Measurements from ENCODE around the gene DBI. TPM values are rescaled to one million over a fixed set of nuclear protein-coding genes. Genes with fewer than 3 reads are reported as not detected.

DBI gene
- total and polyA plus RNA-seq, 2 experiments from 2014 or later: 171 to 873 TPM

GRCh38 chr2:119333833-119334232 lies 32.9 kb upstream of the DBI start (continued):
- no peak for TF ChIP-seq ETS1 (IDR thresholded peaks at IDR 0.05)
- TF ChIP-seq NANOG (IDR thresholded peaks at IDR 0.05; ENCODE audit: borderline replicate concordance): no peak

- no peaks in the 10 kb centered on the region for H3K4me1 ChIP-seq (ENCODE audit: insufficient read depth)
- no peak for ATAC-seq
- H3K27me3 ChIP-seq (ENCODE audit: insufficient read depth): no peaks in the 10 kb centered on the region
- H3K27ac ChIP-seq (ENCODE audit: low read depth): no peak overlapping the region
- no peaks in the 10 kb centered on the region for H3K36me3 ChIP-seq (ENCODE audit: insufficient read depth)
- no peaks in the 10 kb centered on the region for H3F3A ChIP-seq (replicated peaks; ENCODE audit: low read depth)
- Mint-ChIP-seq H3K9me3 (no peaks in the 10 kb centered on the region), H3K4me3 (no peak overlapping the region), H3K4me1 (no peaks in the 10 kb centered on the region; the same call in 2 of the 3 replicates), H3K27me3 (ENCODE audit: insufficient read depth, low read depth, poor library complexity) (peaks cover 6% of the 10 kb centered on the region), H3K36me3 (ENCODE audit: low read depth) (no peaks in the 10 kb centered on the region), H3K27ac (no peak overlapping the region)
- H3K79me2 ChIP-seq (replicated peaks; ENCODE audit: insufficient read depth): no peaks in the 10 kb centered on the region
- no peaks in the 10 kb centered on the region for H3K9me2 ChIP-seq (ENCODE audit: insufficient read depth)
- no peak for DNase-seq (ENCODE audit: low spot score)
- H3K4me3 ChIP-seq: no peak overlapping the region
- no peak for TF ChIP-seq ETS1 (IDR thresholded peaks at IDR 0.05)
- TF ChIP-seq CREB1 (CRISPR knock-in tag; IDR thresholded peaks at IDR 0.05; ENCODE audit: low read depth): no peak
- TF ChIP-seq REST (IDR thresholded peaks at IDR 0.05; ENCODE audit: unreplicated experiment): no peak
- TF ChIP-seq EZH2phosphoT487 (IDR thresholded peaks at IDR 0.05; ENCODE audit: unreplicated experiment): no peak
- no peak for TF ChIP-seq POLR2AphosphoS5 (IDR thresholded peaks at IDR 0.05; ENCODE audit: low read depth)
- TF ChIP-seq EZH2 (IDR thresholded peaks at IDR 0.05; ENCODE audit: low read depth, unreplicated experiment): no peak
- no peak for TF ChIP-seq ZNF114 (CRISPR knock-in tag; IDR thresholded peaks at IDR 0.05)
- no peak for TF ChIP-seq ZNF462 (CRISPR knock-in tag; IDR thresholded peaks at IDR 0.05)
- no peak for TF ChIP-seq CTCF (conservative IDR thresholded peaks at IDR 0.05; ENCODE audit: low read depth in 2 of 2)
- no peak for TF ChIP-seq JUNB (IDR thresholded peaks at IDR 0.05; ENCODE audit: unreplicated experiment)
- no peak overlapping the region for H2AFZ ChIP-seq
- no peaks in the 10 kb centered on the region for H4K20me1 ChIP-seq (replicated peaks; ENCODE audit: insufficient read depth)
- H3K4me2 ChIP-seq: no peak overlapping the region
These were observed 29.0 kb upstream of the DBI start for GRCh38 chr2:119337749-119338148.

Measured in GM23338 (cell line).